ENCODE results near the gene ARMC7. TPM values are rescaled to one million over a fixed set of nuclear protein-coding genes. Genes with fewer than 3 reads are reported as not detected.
A peak's percentile ranks its signal among the peaks of the same experiment; 100 is the strongest.

Gene ARMC7
- total RNA-seq, 4 donors from 2014 or later, result 4.1 to 27.0 (median 24.1) TPM

- DNase-seq, result peak in 1 of 3 donors; percentile 45
- Histone ChIP-seq H3K4me1 (peaks cover 5 to 34% (median 9%) of the 10 kb centered on the region in 4 donors), H3K4me3 (peak overlapping the region; percentile 39 to 64 (median 54)), H3K9me3 (no peaks in the 10 kb centered on the region), H3K27ac (peak overlapping the region; percentile 85 to 88 (median 86)), H3K36me3 (no peaks in the 10 kb centered on the region), H3K27me3 (no peaks in the 10 kb centered on the region)
- TF ChIP-seq, protein P1, sequence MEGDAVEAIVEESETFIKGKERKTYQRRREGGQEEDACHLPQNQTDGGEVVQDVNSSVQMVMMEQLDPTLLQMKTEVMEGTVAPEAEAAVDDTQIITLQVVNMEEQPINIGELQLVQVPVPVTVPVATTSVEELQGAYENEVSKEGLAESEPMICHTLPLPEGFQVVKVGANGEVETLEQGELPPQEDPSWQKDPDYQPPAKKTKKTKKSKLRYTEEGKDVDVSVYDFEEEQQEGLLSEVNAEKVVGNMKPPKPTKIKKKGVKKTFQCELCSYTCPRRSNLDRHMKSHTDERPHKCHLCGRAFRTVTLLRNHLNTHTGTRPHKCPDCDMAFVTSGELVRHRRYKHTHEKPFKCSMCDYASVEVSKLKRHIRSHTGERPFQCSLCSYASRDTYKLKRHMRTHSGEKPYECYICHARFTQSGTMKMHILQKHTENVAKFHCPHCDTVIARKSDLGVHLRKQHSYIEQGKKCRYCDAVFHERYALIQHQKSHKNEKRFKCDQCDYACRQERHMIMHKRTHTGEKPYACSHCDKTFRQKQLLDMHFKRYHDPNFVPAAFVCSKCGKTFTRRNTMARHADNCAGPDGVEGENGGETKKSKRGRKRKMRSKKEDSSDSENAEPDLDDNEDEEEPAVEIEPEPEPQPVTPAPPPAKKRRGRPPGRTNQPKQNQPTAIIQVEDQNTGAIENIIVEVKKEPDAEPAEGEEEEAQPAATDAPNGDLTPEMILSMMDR (IDR thresholded peaks at IDR 0.05), result no peak
- TF ChIP-seq POLR2A (IDR thresholded peaks at IDR 0.05), result no peak
Observed at GRCh38 chr17:75114552-75115314, 5.0 kb downstream of the ARMC7 start.

- Histone ChIP-seq H3K27ac (no peak overlapping the region), H3K9me3 (no peaks in the 10 kb centered on the region), H3K4me1 (peaks cover 5 to 37% (median 9%) of the 10 kb centered on the region in 4 donors), H3K4me3 (no peak overlapping the region), H3K36me3 (no peaks in the 10 kb centered on the region), H3K27me3 (no peaks in the 10 kb centered on the region)
- no peak for TF ChIP-seq POLR2A (IDR thresholded peaks at IDR 0.05)
- TF ChIP-seq, protein P1 (IDR thresholded peaks at IDR 0.05), result no peak
- no peak for DNase-seq
Observed at GRCh38 chr17:75115555-75115954, 5.8 kb downstream of the ARMC7 start.

DNA sequence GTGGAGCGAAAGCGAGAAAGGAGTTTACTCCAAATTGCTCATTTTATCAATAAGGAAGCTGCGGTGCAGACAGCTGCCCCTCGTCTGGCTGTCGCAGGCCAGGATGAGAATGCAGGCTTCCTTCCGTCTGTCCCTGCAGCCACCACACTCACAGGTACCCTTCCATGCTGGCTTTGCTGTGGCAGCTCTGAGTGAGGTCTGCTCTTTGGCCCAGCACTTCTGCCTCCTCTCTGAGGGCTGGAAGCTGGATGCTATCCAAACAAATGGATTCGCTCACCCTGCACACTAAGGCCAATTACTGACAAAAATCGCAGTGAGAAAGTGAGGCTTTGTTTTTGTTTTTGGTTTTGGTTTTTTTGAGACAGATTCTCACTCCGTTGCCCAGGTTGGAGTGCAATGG lies 7.0 kb downstream of the ARMC7 start:
- no peaks in the 10 kb centered on the region for H3K27me3 ChIP-seq
- H3K9me3 ChIP-seq, result no peaks in the 10 kb centered on the region
- H3K27ac ChIP-seq, result peak overlapping the region in 1 of 4 donors; percentile 13

GRCh38 chr17:75118307-75118706 lies 8.5 kb downstream of the ARMC7 start:
- H3K4me3 ChIP-seq, result no peak overlapping the region
- H3K27me3 ChIP-seq, result no peaks in the 10 kb centered on the region
- H3K4me1 ChIP-seq, result peaks cover 5 to 35% (median 9%) of the 10 kb centered on the region in 4 donors
- H3K27ac ChIP-seq, result peak overlapping the region in 3 of 4 donors; percentile 70 to 97 (median 90)
- H3K36me3 ChIP-seq, result peaks cover 0 to 7% (median 0%) of the 10 kb centered on the region in 3 donors
- no peak for TF ChIP-seq POLR2A (IDR thresholded peaks at IDR 0.05)
- TF ChIP-seq, protein P1 (IDR thresholded peaks at IDR 0.05), result no peak
- DNase-seq, result no peak
- H3K9me3 ChIP-seq, result no peaks in the 10 kb centered on the region

More for the DNA sequence above, 7.0 kb downstream of the ARMC7 start:
- H3K4me1 ChIP-seq, result peaks cover 5 to 27% (median 9%) of the 10 kb centered on the region in 4 donors
- DNase-seq, result no peak
- TF ChIP-seq, protein P1 (IDR thresholded peaks at IDR 0.05), result no peak
- no peak for TF ChIP-seq POLR2A (IDR thresholded peaks at IDR 0.05)
- no peak overlapping the region for H3K4me3 ChIP-seq
- H3K36me3 ChIP-seq, result peaks cover 0 to 7% (median 0%) of the 10 kb centered on the region in 3 donors

DNA sequence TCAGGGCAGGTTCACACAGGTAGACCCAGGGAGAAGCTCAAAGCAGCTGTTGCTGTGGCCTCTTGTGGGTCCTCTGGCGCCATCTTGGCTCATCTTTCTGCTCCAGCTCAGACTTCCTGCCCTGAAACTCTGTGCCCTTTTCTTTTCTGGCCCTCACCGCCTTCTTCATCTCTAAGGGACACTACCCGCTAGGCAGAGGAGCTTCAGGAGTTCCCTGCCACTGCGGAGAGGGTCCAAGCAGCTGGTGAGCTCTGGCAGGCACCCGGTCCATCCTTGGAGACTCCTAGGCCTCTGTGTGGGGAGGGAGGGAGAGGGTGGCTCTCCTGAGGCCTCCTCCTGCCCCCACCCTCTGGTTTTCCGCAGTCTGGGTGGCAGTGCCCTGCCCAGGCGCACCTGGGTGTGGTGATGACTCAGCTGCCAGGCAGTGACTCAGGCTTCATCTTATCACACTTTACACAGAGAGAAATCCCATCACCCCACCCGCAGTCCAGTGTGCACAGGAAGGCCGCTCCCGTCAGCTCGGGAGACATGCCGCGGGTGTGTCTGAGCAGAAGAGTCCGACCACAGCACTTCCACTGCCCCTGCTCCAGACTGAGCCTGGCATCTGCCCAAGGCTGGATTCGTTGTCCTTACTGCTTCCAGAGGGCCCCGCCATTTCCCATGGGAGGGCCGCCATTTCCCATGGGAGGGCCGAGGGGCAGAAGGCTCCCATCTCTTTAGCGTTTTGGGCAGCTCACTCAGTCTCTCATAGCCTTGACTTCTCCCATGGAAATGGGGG lies 14.5 kb downstream of the ARMC7 start:
- Histone ChIP-seq H3K27ac (peak overlapping the region; percentile 2 to 89 (median 82)), H3K27me3 (no peaks in the 10 kb centered on the region), H3K4me3 (peak overlapping the region in 1 of 4 donors; percentile 5), H3K36me3 (peaks cover 0 to 7% (median 0%) of the 10 kb centered on the region in 3 donors), H3K4me1 (peaks cover 5 to 48% (median 17%) of the 10 kb centered on the region in 4 donors), H3K9me3 (no peaks in the 10 kb centered on the region)
- DNase-seq, result peak in 2 of 3 donors; percentile 95 to 96
- peak; percentile 56 to 88 for TF ChIP-seq POLR2A (IDR thresholded peaks at IDR 0.05)
- TF ChIP-seq, protein P1 (IDR thresholded peaks at IDR 0.05), result no peak

Measured in Peyer's patch (tissue), 4 donors.